Lung (tissue), 12 donors: ENCODE results near the gene STK32A. TPM values are rescaled to one million over a fixed set of nuclear protein-coding genes. Genes with fewer than 3 reads are reported as not detected.

ENCODE experiments used
- ATAC-seq: fragments of 200-7000 bp; cut with Tn5 transposase; one replicate; pipeline ENCODE4 v1.9.1; 2020; ENCODE audit warnings: moderate number of reproducible peaks; ENCODE audit not compliant: insufficient read depth, low FRiP score
- DNase-seq, 3 donors: peaks; one replicate each; pipeline ENCODE4 v3.0.0-alpha.2; 2013 to 2017
- H3K27ac ChIP-seq, 2 donors: one replicate each; pipeline ENCODE4 v1.5.1; 2013; ENCODE audit warnings: mild to moderate bottlenecking in 2 of 2, moderate library complexity in 2 of 2, control low read depth in 1 of 2, inconsistent platforms in 1 of 2, low read depth in 1 of 2, low read length in 1 of 2
- H3K27me3 ChIP-seq, 3 donors: one replicate each; pipeline ENCODE4 v1.5.1; 2013; ENCODE audit warnings: low read length in 2 of 3; ENCODE audit not compliant: control insufficient read depth in 3 of 3, insufficient read depth in 3 of 3
- H3K36me3 ChIP-seq, 4 donors: one replicate each; pipeline ENCODE4 v1.5.1; 2013; ENCODE audit warnings: low read length in 4 of 4, mild to moderate bottlenecking in 1 of 4, moderate library complexity in 1 of 4; ENCODE audit not compliant: control insufficient read depth in 4 of 4, insufficient read depth in 4 of 4
- H3K4me1 ChIP-seq, 5 donors: one replicate each; pipeline ENCODE4 v1.5.1; 2013; ENCODE audit warnings: low read length in 5 of 5, mild to moderate bottlenecking in 2 of 5, moderate library complexity in 1 of 5; ENCODE audit not compliant: control insufficient read depth in 5 of 5, insufficient read depth in 5 of 5
- H3K4me3 ChIP-seq: one replicate; pipeline ENCODE4 v1.5.1; 2013; ENCODE audit warnings: mild to moderate bottlenecking, control low read depth, moderate library complexity
- H3K9ac ChIP-seq, 2 donors: one replicate each; pipeline ENCODE4 v1.5.1; 2013; ENCODE audit warnings: low read length in 2 of 2, control low read depth in 1 of 2; ENCODE audit not compliant: insufficient read depth in 1 of 2
- H3K9me3 ChIP-seq, 4 donors: one replicate each; pipeline ENCODE4 v1.5.1; 2013; ENCODE audit warnings: low read length in 3 of 4, mild to moderate bottlenecking in 1 of 4, moderate library complexity in 1 of 4; ENCODE audit not compliant: control insufficient read depth in 4 of 4, insufficient read depth in 3 of 4
- CTCF ChIP-seq: IDR thresholded peaks from 2 replicates; pipeline ENCODE4 v1.5.1; 2012; ENCODE audit warnings: mild to moderate bottlenecking; ENCODE audit errors: control extremely low read depth, extremely low read depth
- WGBS, 2 donors: extraction: QIAGEN DNeasy Blood & Tissue Kit; methylation state at CpG; one replicate each; pipeline ENCODE4 v1.1.7; 2013; 5-methylcytosine and 5-hydroxymethylcytosine counted together
- polyA plus RNA-seq, 2 donors: library from polyadenylated mRNA; stranded (reverse); fragments of 200-250 nt; gene quantifications; one replicate each; pipeline ENCODE4 v1.2.1, GENCODE V29; 2013
- total RNA-seq, 2 donors: library from RNA; depleted of rRNA in 1 of 2; stranded (reverse); fragments of >200 nt in 1 of 2; gene quantifications; one replicate each; pipeline ENCODE4 v1.2.1, GENCODE V29; 2014 to 2021
- donor health status: control.
- donor health status: control.
- donor health status: Bipolar disorder and iron deficiency.
- donor health status: healthy.
- donor health status: DM: yes; HTN: yes; CAD: no.

The STK32A gene
- total and polyA plus RNA-seq, 4 donors = 1.1 to 8.7 (median 4.6) TPM

- ATAC-seq (no peak), DNase-seq (no peak)
- Histone ChIP-seq H3K9me3 (no peaks in the 10 kb centered on the region), H3K27me3 (no peaks in the 10 kb centered on the region), H3K4me3 (no peak overlapping the region), H3K36me3 (peaks cover 0 to 12% (median 2%) of the 10 kb centered on the region in 4 donors), H3K27ac (no peak overlapping the region), H3K9ac (no peak overlapping the region), H3K4me1 (peaks cover 0 to 12% (median 6%) of the 10 kb centered on the region in 5 donors)
- TF ChIP-seq CTCF = no peak
- 69 to 77% methylated on average over 8 of the region's 8 CpGs for WGBS, 2 donors
Observed at GRCh38 chr5:147411359-147412319, 176.8 kb downstream of the STK32A start.

DNA sequence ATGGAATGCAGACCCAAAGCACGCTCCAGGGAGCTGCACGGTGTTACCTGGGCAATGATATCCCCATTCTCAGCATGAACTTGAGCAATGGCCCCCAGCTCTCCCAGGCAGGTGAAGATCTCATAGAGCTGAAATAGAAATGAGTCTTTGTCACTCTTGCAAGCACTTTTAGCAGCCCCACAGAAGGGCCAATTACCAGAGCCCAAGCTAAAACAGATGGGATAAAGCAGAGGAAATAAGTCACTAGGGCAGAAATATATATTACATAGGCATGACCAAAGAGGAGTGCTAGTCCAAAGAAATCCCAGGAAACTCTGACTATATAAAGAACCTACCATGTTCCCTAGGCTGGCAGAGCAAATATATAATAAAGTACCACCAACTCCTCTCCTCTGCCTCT lies 177.7 kb downstream of the STK32A start:
- DNase-seq = no peak
- no peak for TF ChIP-seq CTCF
- no peak overlapping the region for H3K9ac ChIP-seq
- H3K4me1 ChIP-seq = peaks cover 3 to 14% (median 9%) of the 10 kb centered on the region in 5 donors
- no peak overlapping the region for H3K27ac ChIP-seq
- no peak for ATAC-seq
- H3K36me3 ChIP-seq = peaks cover 0 to 12% (median 2%) of the 10 kb centered on the region in 4 donors
- no peak overlapping the region for H3K4me3 ChIP-seq
- 92 to 95% methylated on average over 2 of the region's 2 CpGs for WGBS, 2 donors
- H3K9me3 ChIP-seq = no peaks in the 10 kb centered on the region
- H3K27me3 ChIP-seq = no peaks in the 10 kb centered on the region

GRCh38 chr5:147413266-147413665 lies 178.4 kb downstream of the STK32A start:
- DNase-seq (no peak), ATAC-seq (no peak)
- Histone ChIP-seq H3K4me1 (peaks cover 3 to 19% (median 15%) of the 10 kb centered on the region in 5 donors), H3K9ac (no peak overlapping the region), H3K4me3 (no peak overlapping the region), H3K36me3 (peaks cover 0 to 9% (median 3%) of the 10 kb centered on the region in 4 donors), H3K9me3 (no peaks in the 10 kb centered on the region), H3K27ac (no peak overlapping the region), H3K27me3 (no peaks in the 10 kb centered on the region)
- no peak for TF ChIP-seq CTCF
- 91 to 95% methylated on average over 3 of the region's 3 CpGs for WGBS, 2 donors
